ENCODE data around the gene IPO8. TPM values are rescaled to one million over a fixed set of nuclear protein-coding genes. Genes with fewer than 3 reads are reported as not detected.
"Not testable (repeated sequence)": the region's sequence is repeated elsewhere in the genome, so short reads cannot be mapped to it uniquely, and the experiment has no call there.

The IPO8 gene
- total RNA-seq, 1 donor from 2014 or later = 51.4 TPM

DNA sequence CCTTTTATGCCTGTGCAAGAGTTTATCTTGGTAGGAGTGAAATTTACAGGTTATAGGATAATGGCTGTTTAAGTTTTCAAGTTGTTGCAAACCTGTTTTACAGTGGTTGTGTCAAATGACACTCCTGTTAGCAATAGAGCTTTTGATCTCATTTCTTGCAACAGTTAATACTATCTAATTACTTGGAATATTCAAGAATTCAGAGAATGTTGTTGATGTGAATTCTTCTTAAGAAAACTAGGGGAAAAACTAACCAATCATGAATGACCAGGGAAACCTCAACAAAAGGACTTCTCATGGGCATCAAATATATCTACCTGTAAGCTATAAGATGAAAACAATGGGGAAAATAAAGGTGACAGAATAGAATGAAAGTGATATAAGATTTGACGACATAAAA, 85.0 kb downstream of the IPO8 start:
- Mint-ChIP-seq H3K36me3 (ENCODE audit: unreplicated experiment) (peaks cover 2% of the 10 kb centered on the region), H3K4me3 (ENCODE audit: unreplicated experiment) (no peak overlapping the region), H3K9me3 (ENCODE audit: unreplicated experiment) (peaks cover 5% of the 10 kb centered on the region), H3K27ac (ENCODE audit: unreplicated experiment) (no peak overlapping the region), H3K4me1 (ENCODE audit: unreplicated experiment) (peaks cover 5% of the 10 kb centered on the region), H3K27me3 (ENCODE audit: unreplicated experiment) (peaks cover 19% of the 10 kb centered on the region)
- TF ChIP-seq CTCF (IDR thresholded peaks at IDR 0.05) = no peak
- no peak for DNase-seq (ENCODE audit: extremely low spot score, unreplicated experiment)

GRCh38 chr12:30609819-30610218, 85.8 kb downstream of the IPO8 start:
- H3K4me1 Mint-ChIP-seq (ENCODE audit: unreplicated experiment); H3K36me3 Mint-ChIP-seq (ENCODE audit: unreplicated experiment); DNase-seq (ENCODE audit: extremely low spot score, unreplicated experiment); H3K4me3 Mint-ChIP-seq (ENCODE audit: unreplicated experiment); H3K27ac Mint-ChIP-seq (ENCODE audit: unreplicated experiment); H3K9me3 Mint-ChIP-seq (ENCODE audit: unreplicated experiment): not testable (repeated sequence)
- peaks cover 19% of the 10 kb centered on the region for H3K27me3 Mint-ChIP-seq (ENCODE audit: unreplicated experiment)

GRCh38 chr12:30604302-30604701, 91.4 kb downstream of the IPO8 start:
- not testable (repeated sequence) for H3K4me3 Mint-ChIP-seq (ENCODE audit: unreplicated experiment); H3K27me3 Mint-ChIP-seq (ENCODE audit: unreplicated experiment); DNase-seq (ENCODE audit: extremely low spot score, unreplicated experiment); H3K27ac Mint-ChIP-seq (ENCODE audit: unreplicated experiment)
- Mint-ChIP-seq H3K4me1 (ENCODE audit: unreplicated experiment) (peaks cover 11% of the 10 kb centered on the region), H3K9me3 (ENCODE audit: unreplicated experiment) (peaks cover 20% of the 10 kb centered on the region), H3K36me3 (ENCODE audit: unreplicated experiment) (peaks cover 12% of the 10 kb centered on the region)

- Mint-ChIP-seq H3K9me3 (ENCODE audit: unreplicated experiment) (peaks cover 15% of the 10 kb centered on the region), H3K4me3 (ENCODE audit: unreplicated experiment) (no peak overlapping the region), H3K4me1 (ENCODE audit: unreplicated experiment) (peaks cover 11% of the 10 kb centered on the region), H3K27me3 (ENCODE audit: unreplicated experiment) (no peaks in the 10 kb centered on the region), H3K27ac (ENCODE audit: unreplicated experiment) (no peak overlapping the region), H3K36me3 (ENCODE audit: unreplicated experiment) (peaks cover 10% of the 10 kb centered on the region)
- TF ChIP-seq CTCF (IDR thresholded peaks at IDR 0.05) = no peak
- DNase-seq (ENCODE audit: extremely low spot score, unreplicated experiment) = no peak
Observed at GRCh38 chr12:30603129-30603528, 92.5 kb downstream of the IPO8 start.

DNA sequence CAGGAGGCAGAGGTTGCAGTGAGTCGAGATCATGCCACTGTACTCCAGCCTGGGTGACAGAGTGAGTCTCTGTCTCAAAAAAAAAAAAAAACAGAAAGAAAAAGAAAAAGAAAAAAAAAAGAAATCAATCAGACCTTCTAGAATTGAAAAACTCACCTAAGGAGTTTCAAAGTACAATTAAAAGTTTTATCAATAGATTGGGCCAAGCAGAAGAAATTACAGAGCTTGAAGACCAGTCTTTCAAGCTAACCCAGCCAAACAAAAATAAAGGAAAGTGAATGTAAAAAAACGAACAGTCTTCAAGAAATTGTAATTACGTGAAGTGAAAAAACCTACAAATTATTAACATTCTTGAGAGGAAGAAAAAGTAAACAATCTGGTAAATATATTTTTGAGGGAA, 93.0 kb downstream of the IPO8 start:
- H3K27ac Mint-ChIP-seq (ENCODE audit: unreplicated experiment) = no peak overlapping the region
- DNase-seq (ENCODE audit: extremely low spot score, unreplicated experiment) = no peak
- peaks cover 15% of the 10 kb centered on the region for H3K9me3 Mint-ChIP-seq (ENCODE audit: unreplicated experiment)
- no peaks in the 10 kb centered on the region for H3K27me3 Mint-ChIP-seq (ENCODE audit: unreplicated experiment)
- TF ChIP-seq CTCF (IDR thresholded peaks at IDR 0.05) = no peak
- H3K4me1 Mint-ChIP-seq (ENCODE audit: unreplicated experiment) = peaks cover 11% of the 10 kb centered on the region
- H3K36me3 Mint-ChIP-seq (ENCODE audit: unreplicated experiment) = peaks cover 10% of the 10 kb centered on the region
- H3K4me3 Mint-ChIP-seq (ENCODE audit: unreplicated experiment) = no peak overlapping the region

DNA sequence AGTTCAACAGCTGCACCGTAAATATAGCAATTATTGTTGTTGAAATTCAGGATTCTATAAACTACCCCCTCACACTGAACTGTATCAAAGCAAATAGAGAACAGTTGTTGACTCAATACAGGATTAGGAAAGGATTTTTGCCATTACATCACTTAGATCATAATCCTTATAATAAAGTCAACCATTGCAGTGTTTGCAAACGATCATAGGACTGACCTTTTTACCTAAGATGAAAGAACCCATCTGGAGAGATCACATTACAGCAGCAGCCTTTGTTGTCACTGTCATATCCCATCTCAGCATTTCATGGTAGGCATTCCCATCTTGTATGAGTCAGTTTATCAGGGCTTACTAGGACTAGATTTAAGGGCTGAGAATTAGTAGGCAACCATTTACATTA, 96.1 kb downstream of the IPO8 start:
- Mint-ChIP-seq H3K9me3 (ENCODE audit: unreplicated experiment) (peaks cover 20% of the 10 kb centered on the region), H3K27ac (ENCODE audit: unreplicated experiment) (no peak overlapping the region), H3K27me3 (ENCODE audit: unreplicated experiment) (peaks cover 2% of the 10 kb centered on the region), H3K4me3 (ENCODE audit: unreplicated experiment) (no peak overlapping the region), H3K4me1 (ENCODE audit: unreplicated experiment) (peaks cover 6% of the 10 kb centered on the region), H3K36me3 (ENCODE audit: unreplicated experiment) (peaks cover 10% of the 10 kb centered on the region)
- no peak for DNase-seq (ENCODE audit: extremely low spot score, unreplicated experiment)
- TF ChIP-seq CTCF (IDR thresholded peaks at IDR 0.05) = no peak

Data from osteocyte (in vitro differentiated cells).